ENCODE measurements around the gene GPATCH2.
A peak's percentile ranks its signal among the peaks of the same experiment; 100 is the strongest.

The GPATCH2 gene

DNA sequence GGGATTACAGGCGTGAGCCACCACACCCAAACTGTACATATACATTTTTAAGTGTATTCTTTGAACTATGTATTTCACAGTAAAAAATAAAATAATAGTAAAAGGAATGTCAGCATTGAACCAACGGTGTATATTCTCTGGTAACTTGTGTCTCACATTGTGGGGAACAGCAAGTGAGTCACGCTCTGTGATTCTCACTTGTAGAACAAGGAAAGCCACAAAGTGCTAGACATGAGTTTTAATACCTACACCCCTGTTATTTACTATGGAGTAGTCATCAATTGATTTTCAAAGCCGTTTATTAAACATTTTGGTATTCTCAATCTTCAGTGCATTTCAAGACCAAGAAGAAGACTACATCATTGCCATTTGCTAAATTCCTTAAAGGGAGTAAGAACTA, 197.2 kb downstream of the GPATCH2 start:
- H3K4me1 ChIP-seq: peaks cover 6% of the 10 kb centered on the region
- no peak for DNase-seq (ENCODE audit: low spot score in 2 of 2)
- in situ Hi-C loops (cut with MboI; ENCODE audit: low sequenced_read_pairs): no loop called here
- no peaks in the 10 kb centered on the region for H3K27me3 ChIP-seq (ENCODE audit: low read depth)
- H3K4me3 ChIP-seq: no peak overlapping the region
- H3K9me3 ChIP-seq: no peaks in the 10 kb centered on the region
- no peaks in the 10 kb centered on the region for H3K36me3 ChIP-seq (replicated peaks)

DNA sequence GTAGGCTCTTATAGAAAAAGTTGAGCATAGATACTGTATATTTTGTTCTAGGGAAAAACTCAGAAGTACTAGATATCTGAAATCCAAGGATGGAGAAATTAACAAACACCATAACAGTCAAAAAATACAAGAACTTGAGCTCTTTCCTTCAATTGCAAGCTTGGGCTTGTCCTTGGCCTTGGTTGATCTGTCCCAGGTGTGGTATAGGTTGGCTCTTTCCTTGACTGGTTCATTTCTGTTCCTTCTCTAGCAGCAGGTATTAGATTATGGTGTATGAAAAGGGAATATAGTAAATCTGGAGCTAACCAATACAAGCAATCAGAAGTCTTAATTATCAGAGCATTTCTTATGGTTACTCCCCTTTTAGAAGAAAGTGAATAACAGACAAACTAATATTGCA, 198.6 kb downstream of the GPATCH2 start:
- H3K4me1 ChIP-seq: peaks cover 6% of the 10 kb centered on the region
- no peaks in the 10 kb centered on the region for H3K36me3 ChIP-seq (replicated peaks)
- DNase-seq (ENCODE audit: low spot score in 2 of 2): no peak
- no peak overlapping the region for H3K4me3 ChIP-seq
- no peaks in the 10 kb centered on the region for H3K9me3 ChIP-seq
- in situ Hi-C loops (cut with MboI; ENCODE audit: low sequenced_read_pairs): no loop called here
- no peaks in the 10 kb centered on the region for H3K27me3 ChIP-seq (ENCODE audit: low read depth)

DNA sequence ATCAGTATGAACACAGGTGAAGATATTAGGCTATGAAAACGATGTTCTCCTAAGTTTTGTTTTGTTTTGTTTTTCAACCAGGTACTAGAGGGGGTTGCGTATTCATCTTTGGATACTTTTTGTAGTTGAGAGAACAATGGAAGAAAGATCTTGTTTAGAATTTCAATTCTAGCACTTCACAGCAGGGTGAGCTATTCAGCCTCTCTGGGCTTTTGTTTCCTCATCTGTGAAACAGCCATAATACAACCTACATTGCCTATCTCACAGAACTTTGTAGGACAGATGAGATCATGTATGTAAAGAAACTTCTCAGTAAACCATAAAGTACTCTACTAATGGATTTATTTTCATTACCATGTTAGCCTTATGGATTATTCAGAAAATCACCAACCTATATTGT, 199.5 kb downstream of the GPATCH2 start:
- no peaks in the 10 kb centered on the region for H3K9me3 ChIP-seq
- no peaks in the 10 kb centered on the region for H3K36me3 ChIP-seq (replicated peaks)
- H3K27me3 ChIP-seq (ENCODE audit: low read depth): no peaks in the 10 kb centered on the region
- peak in 1 of 2 experiments; percentile 22 for DNase-seq (ENCODE audit: low spot score in 2 of 2)
- H3K4me1 ChIP-seq: peaks cover 6% of the 10 kb centered on the region
- H3K4me3 ChIP-seq: no peak overlapping the region
- in situ Hi-C loops (cut with MboI; ENCODE audit: low sequenced_read_pairs): no loop called here

DNA sequence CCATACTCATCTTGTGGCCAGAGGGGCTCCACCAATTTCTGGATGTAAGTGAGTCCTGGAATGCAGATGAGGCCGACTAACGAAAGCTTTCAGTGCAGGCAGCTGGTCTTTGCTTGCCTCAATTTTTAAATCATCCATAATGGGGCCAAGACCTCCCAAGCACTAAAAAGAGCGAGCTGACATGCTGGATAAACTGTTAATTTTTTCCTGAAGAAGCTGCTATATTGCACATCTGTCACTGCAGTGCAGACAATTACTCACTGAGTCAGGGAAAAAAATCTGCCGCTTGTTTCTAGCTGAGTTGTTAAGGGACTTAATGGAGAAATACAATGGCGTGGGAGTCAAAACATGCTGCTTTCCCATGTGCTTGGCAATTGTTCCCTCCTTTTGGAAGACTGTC, 205.5 kb downstream of the GPATCH2 start:
- H3K4me1 ChIP-seq: no peaks in the 10 kb centered on the region; the same call in 1 of the 2 replicates
- DNase-seq (ENCODE audit: low spot score in 2 of 2): no peak
- in situ Hi-C loops (cut with MboI; ENCODE audit: low sequenced_read_pairs): no loop called here
- no peaks in the 10 kb centered on the region for H3K27me3 ChIP-seq (ENCODE audit: low read depth)
- H3K4me3 ChIP-seq: no peak overlapping the region
- no peaks in the 10 kb centered on the region for H3K36me3 ChIP-seq (replicated peaks)
- no peaks in the 10 kb centered on the region for H3K9me3 ChIP-seq

DNA sequence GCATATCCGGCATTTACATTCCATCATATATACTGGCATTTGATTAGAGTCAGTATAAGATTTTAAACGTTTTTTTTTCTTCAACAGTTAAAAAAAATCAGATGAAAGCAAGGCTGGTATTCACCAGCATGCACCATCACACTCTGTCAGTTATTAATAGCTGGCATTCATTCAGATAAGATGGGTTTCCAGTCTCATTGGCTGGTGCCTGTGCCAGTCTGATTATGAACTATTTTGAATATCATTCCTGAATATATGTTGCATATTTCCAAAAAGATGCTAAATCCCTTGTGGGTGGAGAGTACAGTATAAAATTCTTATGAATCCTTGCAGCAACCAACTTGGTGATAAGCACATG, 211.7 kb downstream of the GPATCH2 start:
- in situ Hi-C loops (cut with MboI; ENCODE audit: low sequenced_read_pairs): no loop called here

DNA sequence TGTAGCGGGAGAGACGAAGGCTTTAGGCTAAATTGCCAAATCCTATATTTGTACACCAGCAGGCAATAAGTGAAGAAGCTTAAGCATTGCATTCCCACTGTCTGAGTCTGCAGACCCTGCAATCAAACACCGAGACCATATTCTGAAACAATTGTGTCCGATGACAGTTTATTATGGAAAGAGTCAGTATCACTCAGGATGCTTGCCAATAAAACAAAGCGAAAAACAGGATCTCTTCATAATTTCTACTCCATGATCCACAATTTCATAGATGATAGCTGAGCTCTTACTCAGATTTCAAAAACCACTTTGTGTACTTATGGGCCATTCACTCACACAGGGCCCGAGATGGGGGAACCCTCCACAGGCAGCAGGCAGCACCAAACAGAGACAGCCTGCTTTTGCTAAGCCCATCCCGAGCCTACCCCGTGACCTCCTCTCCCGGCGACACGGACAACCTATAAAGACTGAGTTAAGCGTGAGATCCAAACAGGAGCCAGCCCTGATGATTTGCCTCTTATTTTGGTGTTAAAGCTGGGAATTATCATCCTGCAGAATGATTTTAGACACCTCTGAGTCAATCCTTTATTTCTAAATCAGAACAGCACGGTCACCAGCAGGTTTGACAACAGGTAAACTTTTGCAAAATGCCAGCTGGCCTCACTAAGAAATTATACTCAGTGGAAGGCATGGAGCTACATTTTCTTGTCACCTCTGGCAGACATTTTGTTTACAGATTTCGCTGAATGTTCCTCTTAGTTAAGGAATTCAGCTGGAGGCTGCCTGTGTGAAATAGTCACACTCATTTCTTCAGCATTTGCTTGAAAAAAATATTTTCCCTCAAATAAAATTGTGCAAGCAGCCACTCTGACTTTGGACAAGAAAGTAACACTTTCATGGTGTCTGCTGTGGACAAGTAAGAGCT, 212.4 kb downstream of the GPATCH2 start:
- no peak for DNase-seq (ENCODE audit: low spot score in 2 of 2)
- in situ Hi-C loops (cut with MboI; ENCODE audit: low sequenced_read_pairs): no loop called here
- no peaks in the 10 kb centered on the region for H3K27me3 ChIP-seq (ENCODE audit: low read depth)

More for the DNA sequence above, 211.7 kb downstream of the GPATCH2 start:
- Histone ChIP-seq H3K27me3 (ENCODE audit: low read depth) (no peaks in the 10 kb centered on the region), H3K4me1 (no peaks in the 10 kb centered on the region), H3K36me3 (replicated peaks) (no peaks in the 10 kb centered on the region), H3K9me3 (no peaks in the 10 kb centered on the region), H3K4me3 (no peak overlapping the region)
- no peak for DNase-seq (ENCODE audit: low spot score in 2 of 2)

DNA sequence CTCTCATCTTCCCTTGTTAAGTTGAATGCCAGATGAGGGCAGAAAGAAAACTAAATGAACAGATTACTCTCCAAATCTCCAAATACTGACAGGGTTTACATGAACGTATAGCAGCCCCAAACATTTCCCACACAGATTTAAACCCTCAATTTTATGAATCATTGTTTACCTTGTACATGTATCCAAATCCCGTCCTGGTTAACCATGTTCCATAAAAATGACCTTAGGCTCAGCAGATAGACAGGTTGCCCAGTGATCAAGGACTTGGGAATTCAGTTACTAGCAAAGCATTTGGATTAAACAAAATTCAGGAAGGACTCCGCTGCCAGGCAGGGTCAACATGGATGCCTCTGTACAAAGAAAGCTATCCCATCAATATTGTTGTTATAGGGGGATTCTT, 213.5 kb downstream of the GPATCH2 start:
- Histone ChIP-seq H3K4me3 (no peak overlapping the region), H3K27me3 (ENCODE audit: low read depth) (no peaks in the 10 kb centered on the region), H3K4me1 (no peaks in the 10 kb centered on the region), H3K36me3 (replicated peaks) (no peaks in the 10 kb centered on the region), H3K9me3 (no peaks in the 10 kb centered on the region)
- DNase-seq (ENCODE audit: low spot score in 2 of 2): no peak
- in situ Hi-C loops (cut with MboI; ENCODE audit: low sequenced_read_pairs): no loop called here

More for the DNA sequence above, 212.4 kb downstream of the GPATCH2 start:
- H3K4me1 ChIP-seq: no peaks in the 10 kb centered on the region
- no peaks in the 10 kb centered on the region for H3K9me3 ChIP-seq
- no peaks in the 10 kb centered on the region for H3K36me3 ChIP-seq (replicated peaks)
- H3K4me3 ChIP-seq: no peak overlapping the region

DNA sequence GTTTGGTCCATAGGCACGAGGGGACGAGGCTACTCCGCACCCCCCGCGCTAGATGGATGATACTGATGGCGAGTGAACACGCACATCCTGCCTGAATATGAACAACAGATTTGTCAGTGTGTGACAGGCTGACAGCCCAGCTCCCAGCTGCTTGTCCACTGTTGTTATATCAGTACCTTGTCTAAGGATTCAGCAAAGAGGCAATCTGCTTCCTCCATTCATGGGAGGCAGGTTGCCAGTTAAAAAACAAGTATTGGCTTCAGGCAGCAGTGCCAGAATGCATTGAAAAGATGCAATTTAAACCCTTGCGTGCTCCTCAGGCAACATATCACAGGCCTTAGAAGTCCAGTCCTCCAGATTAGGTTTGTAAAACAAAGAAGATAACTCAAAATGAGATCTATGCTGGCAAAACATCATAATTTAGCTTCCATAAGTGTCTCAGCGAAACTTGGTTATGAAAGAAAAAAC, 223.3 kb downstream of the GPATCH2 start:
- H3K9me3 ChIP-seq: no peaks in the 10 kb centered on the region
- no peaks in the 10 kb centered on the region for H3K36me3 ChIP-seq (replicated peaks)
- no peak overlapping the region for H3K4me3 ChIP-seq
- in situ Hi-C loops (cut with MboI; ENCODE audit: low sequenced_read_pairs): no loop called here
- no peak for DNase-seq (ENCODE audit: low spot score in 2 of 2)
- H3K27me3 ChIP-seq (ENCODE audit: low read depth): no peaks in the 10 kb centered on the region
- no peaks in the 10 kb centered on the region for H3K4me1 ChIP-seq

DNA sequence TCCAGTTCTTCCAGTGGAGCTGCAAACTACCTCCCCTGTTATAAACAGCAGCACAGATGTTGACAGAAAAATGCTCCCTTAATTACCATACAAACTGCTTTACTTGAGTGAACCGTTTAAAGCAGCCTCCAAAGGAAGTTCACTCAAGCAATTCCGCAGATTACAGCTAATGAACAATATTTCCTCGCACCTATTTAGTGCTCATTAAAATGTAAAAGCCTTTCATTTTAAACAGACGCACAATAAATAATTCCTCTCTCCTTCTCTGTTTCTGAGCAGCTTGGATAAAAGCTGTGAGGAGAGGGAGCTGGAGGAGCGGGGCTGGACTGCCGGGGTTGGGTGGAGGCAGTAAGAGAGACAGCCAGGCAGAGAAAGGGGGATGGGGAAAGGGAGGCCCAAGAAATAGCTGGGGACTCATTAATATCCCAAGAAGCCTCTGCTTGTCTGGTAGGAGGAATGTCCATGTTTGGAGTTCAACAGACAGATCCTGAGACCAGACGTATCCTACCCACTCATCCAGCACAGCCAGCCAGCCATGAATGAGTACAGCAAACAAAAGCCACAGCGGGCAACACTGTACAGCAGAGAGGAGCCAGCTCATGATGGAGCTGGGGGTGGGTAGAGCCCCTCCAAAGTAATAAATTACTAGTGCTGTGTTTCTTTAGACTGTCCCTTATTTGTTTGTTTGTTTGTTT, 227.7 kb downstream of the GPATCH2 start:
- Histone ChIP-seq H3K27me3 (ENCODE audit: low read depth) (no peaks in the 10 kb centered on the region), H3K4me3 (no peak overlapping the region), H3K36me3 (replicated peaks) (no peaks in the 10 kb centered on the region), H3K9me3 (no peaks in the 10 kb centered on the region), H3K4me1 (no peaks in the 10 kb centered on the region)
- no peak for DNase-seq (ENCODE audit: low spot score in 2 of 2)
- in situ Hi-C loops (cut with MboI; ENCODE audit: low sequenced_read_pairs): no loop called here

DNA sequence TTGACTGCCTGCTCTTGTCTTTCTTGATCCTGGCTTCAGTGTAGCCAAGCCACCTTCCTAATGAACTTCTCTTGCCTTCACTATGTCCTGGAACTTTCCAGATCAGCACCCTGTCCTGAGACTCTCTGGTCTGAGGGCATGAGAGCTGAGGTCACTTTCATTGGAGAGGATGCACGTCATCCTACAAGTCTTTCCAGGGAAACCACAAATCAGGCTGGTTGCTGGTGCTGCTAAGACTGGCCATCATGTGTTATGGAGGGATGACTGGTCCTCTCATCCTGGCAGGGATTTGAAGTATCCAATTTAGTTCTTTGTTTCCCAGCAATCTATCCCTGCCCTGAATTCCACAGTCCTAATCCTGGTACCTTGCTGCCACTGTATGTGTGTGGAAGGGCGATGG, 228.6 kb downstream of the GPATCH2 start:
- Histone ChIP-seq H3K36me3 (replicated peaks) (no peaks in the 10 kb centered on the region), H3K9me3 (no peaks in the 10 kb centered on the region), H3K4me3 (no peak overlapping the region), H3K4me1 (no peaks in the 10 kb centered on the region), H3K27me3 (ENCODE audit: low read depth) (no peaks in the 10 kb centered on the region)
- DNase-seq (ENCODE audit: low spot score in 2 of 2): no peak
- in situ Hi-C loops (cut with MboI; ENCODE audit: low sequenced_read_pairs): no loop called here

DNA sequence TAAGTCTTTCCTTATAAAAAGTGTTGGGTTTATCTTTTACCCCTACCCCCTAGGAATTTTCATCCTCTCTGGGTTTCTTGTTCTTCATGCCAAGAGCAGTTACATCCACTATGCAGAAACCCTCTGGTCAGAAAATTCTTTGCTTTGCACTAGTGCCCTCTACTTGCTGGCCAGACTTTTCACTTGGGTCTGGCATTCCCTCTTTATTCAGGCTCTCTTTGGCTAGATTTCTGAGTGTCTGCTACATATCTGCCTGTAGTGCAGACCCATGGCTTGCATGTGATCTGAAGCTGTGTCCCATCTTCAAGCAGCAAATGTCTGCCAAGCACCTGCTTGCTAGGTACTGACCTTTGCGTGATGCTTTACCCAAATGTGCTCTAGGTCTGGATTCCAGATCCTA, 237.0 kb downstream of the GPATCH2 start:
- H3K4me1 ChIP-seq: no peaks in the 10 kb centered on the region
- no peak for DNase-seq (ENCODE audit: low spot score in 2 of 2)
- H3K4me3 ChIP-seq: no peak overlapping the region
- in situ Hi-C loops (cut with MboI; ENCODE audit: low sequenced_read_pairs): no loop called here
- H3K27me3 ChIP-seq (ENCODE audit: low read depth): no peaks in the 10 kb centered on the region
- H3K9me3 ChIP-seq: no peaks in the 10 kb centered on the region
- H3K36me3 ChIP-seq (replicated peaks): no peaks in the 10 kb centered on the region

DNA sequence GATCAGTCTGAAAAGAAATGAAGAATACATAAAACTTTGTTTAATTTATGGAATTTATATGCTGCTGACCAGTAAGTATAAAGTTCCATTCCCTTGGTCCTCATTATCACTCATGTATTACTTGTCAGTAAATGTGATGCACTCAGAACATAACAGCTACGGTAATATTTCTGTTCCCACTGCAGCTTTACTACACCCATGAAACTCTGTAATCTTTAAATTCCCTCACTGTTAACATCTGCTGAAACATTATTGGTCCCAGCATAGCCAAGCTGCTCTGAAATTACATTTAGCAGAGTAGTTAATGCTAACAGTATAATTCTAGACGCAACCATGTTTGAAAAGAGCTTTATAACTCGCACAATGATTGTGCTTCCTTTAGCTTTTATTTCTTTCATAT, 238.4 kb downstream of the GPATCH2 start:
- Histone ChIP-seq H3K27me3 (ENCODE audit: low read depth) (no peaks in the 10 kb centered on the region), H3K4me1 (no peaks in the 10 kb centered on the region), H3K9me3 (no peaks in the 10 kb centered on the region), H3K4me3 (no peak overlapping the region), H3K36me3 (replicated peaks) (no peaks in the 10 kb centered on the region)
- in situ Hi-C loops (cut with MboI; ENCODE audit: low sequenced_read_pairs): no loop called here
- DNase-seq (ENCODE audit: low spot score in 2 of 2): no peak

DNA sequence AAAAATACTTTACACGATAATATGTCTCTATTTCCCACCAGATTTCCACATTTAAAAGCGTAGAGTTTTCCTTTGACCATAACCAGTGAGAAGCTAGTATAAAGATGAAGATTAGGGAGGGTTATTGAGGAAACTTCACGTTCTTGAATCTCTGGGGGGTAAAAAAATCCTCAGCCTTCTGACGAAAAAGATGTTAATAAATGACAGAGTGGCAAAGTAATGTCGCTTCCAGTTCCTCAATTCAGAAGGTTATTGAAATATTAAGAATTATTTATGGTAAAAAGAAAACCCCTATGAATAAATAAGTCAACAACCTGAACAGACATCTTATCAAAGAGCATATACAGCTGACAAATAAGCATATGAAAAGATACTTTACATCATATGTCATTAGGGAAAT, 241.0 kb downstream of the GPATCH2 start:
- DNase-seq (ENCODE audit: low spot score in 2 of 2): no peak
- in situ Hi-C loops (cut with MboI; ENCODE audit: low sequenced_read_pairs): no loop called here
- H3K36me3 ChIP-seq (replicated peaks): no peaks in the 10 kb centered on the region

DNA sequence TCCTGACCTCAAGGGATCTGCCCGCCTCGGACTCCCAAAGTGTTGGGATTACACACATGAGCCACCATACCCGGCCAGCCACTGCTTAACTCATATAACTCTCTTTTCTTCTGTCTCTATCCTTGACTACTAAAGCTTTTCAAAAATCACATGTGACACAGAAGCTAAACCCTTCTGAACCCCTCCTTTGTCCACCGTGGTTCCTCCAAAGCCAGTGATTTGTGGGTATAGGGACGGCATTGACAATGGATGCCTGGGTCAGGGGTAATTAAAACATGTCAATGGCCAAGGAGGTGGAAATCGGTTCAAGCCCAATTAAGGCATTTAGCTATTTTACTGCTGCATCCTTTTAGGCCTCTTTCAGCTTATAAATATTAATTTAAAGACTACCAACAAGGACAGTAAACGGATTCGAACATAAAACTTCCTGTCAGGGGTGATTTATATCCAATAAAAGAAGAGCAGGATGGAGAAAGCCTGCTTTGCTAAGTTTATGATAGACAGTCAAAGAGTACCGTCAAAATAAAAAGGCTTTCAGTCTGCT, 242.3 kb downstream of the GPATCH2 start:
- in situ Hi-C loops (cut with MboI; ENCODE audit: low sequenced_read_pairs): no loop called here
- no peaks in the 10 kb centered on the region for H3K27me3 ChIP-seq (ENCODE audit: low read depth)
- H3K36me3 ChIP-seq (replicated peaks): no peaks in the 10 kb centered on the region
- no peak for DNase-seq (ENCODE audit: low spot score in 2 of 2)
- no peaks in the 10 kb centered on the region for H3K4me1 ChIP-seq
- H3K4me3 ChIP-seq: no peak overlapping the region
- no peaks in the 10 kb centered on the region for H3K9me3 ChIP-seq

More for the DNA sequence above, 241.0 kb downstream of the GPATCH2 start:
- no peaks in the 10 kb centered on the region for H3K27me3 ChIP-seq (ENCODE audit: low read depth)
- no peaks in the 10 kb centered on the region for H3K9me3 ChIP-seq
- no peak overlapping the region for H3K4me3 ChIP-seq
- no peaks in the 10 kb centered on the region for H3K4me1 ChIP-seq

Data from HAP-1 (cell line).